HG03025 (cell line): Measurements from ENCODE around the gene EBLN2.
"Not testable (repeated sequence)": the region's sequence is repeated elsewhere in the genome, so short reads cannot be mapped to it uniquely, and the experiment has no call there.

ENCODE experiments used
- ATAC-seq: cut with Tn5 transposase; IDR thresholded peaks from one replicate; pipeline ENCODE4 v1.9.1; 2021; ENCODE audit warnings: mild to moderate bottlenecking, moderate library complexity; ENCODE audit not compliant: unreplicated experiment, low FRiP score

EBLN2 gene

GRCh38 chr3:73056845-73057150 is 4.7 kb upstream of the EBLN2 start:
- ATAC-seq, result no peak

GRCh38 chr3:73060302-73060723 is 1.1 kb upstream of the EBLN2 start:
- ATAC-seq, result no peak

- ATAC-seq, result not testable (repeated sequence)
Observed at GRCh38 chr3:73066243-73066642, 4.8 kb downstream of the EBLN2 start.

GRCh38 chr3:73068419-73068818 is 7.0 kb downstream of the EBLN2 start:
- no peak for ATAC-seq

- no peak for ATAC-seq
Observed at GRCh38 chr3:73069187-73069586, 7.7 kb downstream of the EBLN2 start.

GRCh38 chr3:73069775-73070444 is 8.5 kb downstream of the EBLN2 start:
- no peak for ATAC-seq

GRCh38 chr3:73070675-73071575 is 9.5 kb downstream of the EBLN2 start:
- ATAC-seq, result no peak

- ATAC-seq, result no peak
Observed at GRCh38 chr3:73071952-73072351, 10.5 kb downstream of the EBLN2 start.

- no peak for ATAC-seq
Observed at GRCh38 chr3:73072634-73073033, 11.2 kb downstream of the EBLN2 start.

- ATAC-seq, result no peak
Observed at GRCh38 chr3:73073091-73073707, 11.7 kb downstream of the EBLN2 start.

- no peak for ATAC-seq
Observed at GRCh38 chr3:73074781-73075180, 13.3 kb downstream of the EBLN2 start.

GRCh38 chr3:73080216-73080966 is 18.9 kb downstream of the EBLN2 start:
- ATAC-seq, result no peak

- no peak for ATAC-seq
Observed at GRCh38 chr3:73081140-73081539, 19.7 kb downstream of the EBLN2 start.

GRCh38 chr3:73084170-73084569 is 22.7 kb downstream of the EBLN2 start:
- no peak for ATAC-seq

- ATAC-seq, result no peak
Observed at GRCh38 chr3:73086071-73086494, 24.6 kb downstream of the EBLN2 start.

- ATAC-seq, result no peak
Observed at GRCh38 chr3:73094129-73094528, 32.7 kb downstream of the EBLN2 start.

GRCh38 chr3:73094951-73095350 is 33.5 kb downstream of the EBLN2 start:
- no peak for ATAC-seq

- no peak for ATAC-seq
Observed at GRCh38 chr3:73096169-73096568, 34.7 kb downstream of the EBLN2 start.

GRCh38 chr3:73098026-73098425 is 36.6 kb downstream of the EBLN2 start:
- no peak for ATAC-seq

GRCh38 chr3:73098873-73099272 is 37.4 kb downstream of the EBLN2 start:
- no peak for ATAC-seq
